Hematopoietic multipotent progenitor cell treated with erythropoietin and hydrocortisone succinate and interleukin-3 and kit ligand, for 15 days (in vitro differentiated cells): Measurements from ENCODE around the gene ELP4.

ENCODE experiments used
- DNase-seq: peaks from one replicate; pipeline ENCODE4 v3.0.0-alpha.2; 2015; ENCODE audit warnings: low spot score

ELP4 gene

GRCh38 chr11:31800398-31801265 is 291.1 kb downstream of the ELP4 start:
- no peak for DNase-seq

- DNase-seq, result no peak
Measured at GRCh38 chr11:31801298-31801702, 291.7 kb downstream of the ELP4 start.

- no peak for DNase-seq
Measured at GRCh38 chr11:31802000-31802551, 292.5 kb downstream of the ELP4 start.

GRCh38 chr11:31802609-31802989 is 293.0 kb downstream of the ELP4 start:
- no peak for DNase-seq

- no peak for DNase-seq
Measured at GRCh38 chr11:31802990-31803812, 293.6 kb downstream of the ELP4 start.

GRCh38 chr11:31803813-31804311 is 294.3 kb downstream of the ELP4 start:
- no peak for DNase-seq

GRCh38 chr11:31804312-31805036 is 294.9 kb downstream of the ELP4 start:
- no peak for DNase-seq

GRCh38 chr11:31805037-31805628 is 295.6 kb downstream of the ELP4 start:
- no peak for DNase-seq

- DNase-seq, result no peak
Measured at GRCh38 chr11:31805629-31806185, 296.1 kb downstream of the ELP4 start.

- no peak for DNase-seq
Measured at GRCh38 chr11:31806186-31806927, 296.8 kb downstream of the ELP4 start.

GRCh38 chr11:31806928-31807798 is 297.6 kb downstream of the ELP4 start:
- no peak for DNase-seq

- no peak for DNase-seq
Measured at GRCh38 chr11:31807799-31808667, 298.5 kb downstream of the ELP4 start.

GRCh38 chr11:31808721-31809540 is 299.4 kb downstream of the ELP4 start:
- no peak for DNase-seq

GRCh38 chr11:31809541-31809856 is 299.9 kb downstream of the ELP4 start:
- no peak for DNase-seq

GRCh38 chr11:31809857-31810778 is 300.6 kb downstream of the ELP4 start:
- DNase-seq, result no peak

GRCh38 chr11:31810779-31811647 is 301.4 kb downstream of the ELP4 start, which contains the start of gene PAX6:
TSS of gene PAX6 (minus strand) at chr11:31811322. CDS start at chr11:31806411, 4,911 bp downstream.
- no peak for DNase-seq
